GM18519 (cell line): ENCODE data around the gene TOX4.
A peak's percentile ranks its signal among the peaks of the same experiment; 100 is the strongest.

Source experiments
- ATAC-seq: cut with Tn5 transposase; IDR thresholded peaks from one replicate; pipeline ENCODE4 v1.9.1; 2021; ENCODE audit warnings: mild to moderate bottlenecking, moderate library complexity; ENCODE audit not compliant: unreplicated experiment, low FRiP score

TOX4 gene

GRCh38 chr14:21498540-21499526 is 21.8 kb downstream of the TOX4 start:
- ATAC-seq: no peak

GRCh38 chr14:21501568-21501967 is 24.6 kb downstream of the TOX4 start:
- ATAC-seq: no peak

GRCh38 chr14:21503376-21503775 is 26.4 kb downstream of the TOX4 start:
- ATAC-seq: no peak

GRCh38 chr14:21505012-21505553 is 28.1 kb downstream of the TOX4 start:
- ATAC-seq: peak; percentile 70

- ATAC-seq: no peak
Observed at GRCh38 chr14:21506557-21506956, 29.6 kb downstream of the TOX4 start.

- ATAC-seq: no peak
Observed at GRCh38 chr14:21509432-21510143, 32.6 kb downstream of the TOX4 start.

- peak; percentile 95 for ATAC-seq
Observed at GRCh38 chr14:21510735-21511657, 34.0 kb downstream of the TOX4 start, which contains the start of gene METTL3. TSS of gene METTL3 (minus strand) at chr14:21511340. CDS start at chr14:21511223, 117 bp downstream.

- no peak for ATAC-seq
Observed at GRCh38 chr14:21514341-21514740, 37.3 kb downstream of the TOX4 start.

- ATAC-seq: no peak
Observed at GRCh38 chr14:21518725-21519124, 41.7 kb downstream of the TOX4 start.

GRCh38 chr14:21520767-21521166 is 43.8 kb downstream of the TOX4 start:
- no peak for ATAC-seq

- ATAC-seq: no peak
Observed at GRCh38 chr14:21521501-21521900, 44.5 kb downstream of the TOX4 start.

- no peak for ATAC-seq
Observed at GRCh38 chr14:21523203-21523602, 46.2 kb downstream of the TOX4 start.

GRCh38 chr14:21524575-21525490 is 47.8 kb downstream of the TOX4 start:
- no peak for ATAC-seq

- no peak for ATAC-seq
Observed at GRCh38 chr14:21525571-21525961, 48.6 kb downstream of the TOX4 start.

- ATAC-seq: no peak
Observed at GRCh38 chr14:21525962-21526671, 49.1 kb downstream of the TOX4 start, which contains the start of gene SALL2. TSS of gene SALL2 (minus strand) at chr14:21526346. CDS start at chr14:21526127, 219 bp downstream.

- no peak for ATAC-seq
Observed at GRCh38 chr14:21526672-21527317, 49.8 kb downstream of the TOX4 start.

GRCh38 chr14:21527318-21527679 is 50.3 kb downstream of the TOX4 start:
- ATAC-seq: no peak
